ENCODE data around the gene AMN1. TPM values are rescaled to one million over a fixed set of nuclear protein-coding genes. Genes with fewer than 3 reads are reported as not detected.

Gene AMN1
- total RNA-seq, 1 experiment from 2014 or later: 9.6 TPM

DNA sequence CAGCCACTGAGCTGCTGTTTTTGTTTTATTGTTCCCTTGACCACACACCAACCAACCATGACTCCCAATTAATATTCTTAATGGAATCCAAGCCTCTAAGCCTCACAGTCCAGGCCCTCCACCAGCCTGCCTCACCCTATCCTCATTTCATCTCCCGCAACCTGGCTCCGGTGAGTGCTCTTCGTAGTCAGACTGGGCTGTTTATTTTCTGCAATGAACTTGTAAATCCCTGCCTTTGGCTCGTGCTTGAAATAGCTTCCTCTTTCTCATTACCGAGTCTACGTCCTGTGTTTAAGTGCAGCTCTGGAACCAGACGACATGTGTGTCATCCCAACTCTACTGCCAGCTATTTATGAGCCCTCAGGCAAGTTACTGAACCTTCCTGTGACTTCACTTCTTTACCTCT lies 81.7 kb downstream of the AMN1 start:
- no peak overlapping the region for H3K18ac ChIP-seq (ENCODE audit: insufficient read length, low read depth, low read length)
- no peak for DNase-seq
- H3K4ac ChIP-seq (ENCODE audit: low read depth, low read length): no peak overlapping the region
- no CpG with 5 or more reads among the region's 7 CpGs for WGBS (ENCODE audit: extremely low coverage, insufficient read length, low lambda C conversion rate)
- H3T11ph ChIP-seq (ENCODE audit: low read length): no peak overlapping the region
- H3K56ac ChIP-seq (ENCODE audit: insufficient read length, low read depth, low read length): no peak overlapping the region
- no peak overlapping the region for H4K5ac ChIP-seq (ENCODE audit: insufficient read length, low read depth, low read length)
- H2BK20ac ChIP-seq (ENCODE audit: low read depth, low read length, poor library complexity, severe bottlenecking): no peak overlapping the region
- no peak overlapping the region for H3K9ac ChIP-seq (ENCODE audit: extremely low read depth, insufficient read length, low read length)
- H3K79me1 ChIP-seq (ENCODE audit: insufficient read depth, low read depth, low read length, poor library complexity, severe bottlenecking): no peaks in the 10 kb centered on the region
- no peak overlapping the region for H2BK15ac ChIP-seq (ENCODE audit: low read depth, low read length)
- H3K23me2 ChIP-seq (ENCODE audit: insufficient read length, low read depth, low read length, poor library complexity, severe bottlenecking): no peaks in the 10 kb centered on the region
- H3K4me1 Mint-ChIP-seq: peaks cover 5 to 6% of the 10 kb centered on the region in 2 experiments; a peak in 3 of 4 replicates
- H2BK5ac ChIP-seq (ENCODE audit: insufficient read length, low read length): no peak overlapping the region
- H3K27me3 ChIP-seq (ENCODE audit: insufficient read depth, low read length): no peaks in the 10 kb centered on the region
- H2BK120ac ChIP-seq (ENCODE audit: low read depth, low read length, poor library complexity, severe bottlenecking): no peak overlapping the region
- H3K9me3 Mint-ChIP-seq: no peaks in the 10 kb centered on the region
- no peak overlapping the region for H3K27ac Mint-ChIP-seq
- H2AK5ac ChIP-seq (ENCODE audit: insufficient read length, low read length): no peak overlapping the region
- H3K27ac ChIP-seq (ENCODE audit: insufficient read length, low read depth, low read length): no peak overlapping the region
- no peak overlapping the region for H3K4me2 ChIP-seq (ENCODE audit: insufficient read depth, insufficient read length, low read length)
- no peaks in the 10 kb centered on the region for H3K9me3 ChIP-seq (ENCODE audit: control insufficient read depth, low read depth, low read length)
- no peak overlapping the region; the same call in 1 of the 2 replicates for H3K14ac ChIP-seq (ENCODE audit: insufficient read depth, low read length)
- no peaks in the 10 kb centered on the region for H4K20me1 ChIP-seq (ENCODE audit: control insufficient read depth, insufficient read depth, insufficient read length)
- H3K79me2 ChIP-seq (ENCODE audit: insufficient read depth, low read length): no peaks in the 10 kb centered on the region
- no peak overlapping the region for H4K8ac ChIP-seq (replicated peaks; ENCODE audit: insufficient read length, low read depth, low read length)
- H4K91ac ChIP-seq (ENCODE audit: insufficient read length, low read depth, low read length): no peak overlapping the region
- no peaks in the 10 kb centered on the region for H3K36me3 Mint-ChIP-seq (ENCODE audit: insufficient read depth in 1 of 3, low read depth in 3 of 3)
- H3K4me3 Mint-ChIP-seq: no peak overlapping the region
- H2AFZ ChIP-seq (ENCODE audit: low read length): no peak overlapping the region
- TF ChIP-seq, protein P1, sequence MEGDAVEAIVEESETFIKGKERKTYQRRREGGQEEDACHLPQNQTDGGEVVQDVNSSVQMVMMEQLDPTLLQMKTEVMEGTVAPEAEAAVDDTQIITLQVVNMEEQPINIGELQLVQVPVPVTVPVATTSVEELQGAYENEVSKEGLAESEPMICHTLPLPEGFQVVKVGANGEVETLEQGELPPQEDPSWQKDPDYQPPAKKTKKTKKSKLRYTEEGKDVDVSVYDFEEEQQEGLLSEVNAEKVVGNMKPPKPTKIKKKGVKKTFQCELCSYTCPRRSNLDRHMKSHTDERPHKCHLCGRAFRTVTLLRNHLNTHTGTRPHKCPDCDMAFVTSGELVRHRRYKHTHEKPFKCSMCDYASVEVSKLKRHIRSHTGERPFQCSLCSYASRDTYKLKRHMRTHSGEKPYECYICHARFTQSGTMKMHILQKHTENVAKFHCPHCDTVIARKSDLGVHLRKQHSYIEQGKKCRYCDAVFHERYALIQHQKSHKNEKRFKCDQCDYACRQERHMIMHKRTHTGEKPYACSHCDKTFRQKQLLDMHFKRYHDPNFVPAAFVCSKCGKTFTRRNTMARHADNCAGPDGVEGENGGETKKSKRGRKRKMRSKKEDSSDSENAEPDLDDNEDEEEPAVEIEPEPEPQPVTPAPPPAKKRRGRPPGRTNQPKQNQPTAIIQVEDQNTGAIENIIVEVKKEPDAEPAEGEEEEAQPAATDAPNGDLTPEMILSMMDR (conservative IDR thresholded peaks at IDR 0.05): no peak
- H3K4me1 ChIP-seq (ENCODE audit: insufficient read depth, low read length): no peaks in the 10 kb centered on the region
- no peak overlapping the region for H2BK12ac ChIP-seq (ENCODE audit: insufficient read length, low read depth, low read length)
- H3K23ac ChIP-seq (ENCODE audit: insufficient read length, low read depth, low read length): no peak overlapping the region
- H3K27me3 Mint-ChIP-seq (ENCODE audit: low read depth): no peaks in the 10 kb centered on the region

All from H9 (cell line).